NCI-H226 (cell line): ENCODE results near the gene PSMG1.
"Not testable (repeated sequence)": the region's sequence is repeated elsewhere in the genome, so short reads cannot be mapped to it uniquely, and the experiment has no call there.

Experiments used
- DNase-seq: peaks from one replicate; pipeline ENCODE4 v3.0.0-alpha.2; 2015

Gene PSMG1

GRCh38 chr21:39183272-39184049 is at the start of gene PSMG1:
Gene PSMG1, minus strand, starts transcription at chr21:39183451. Its CDS starts 66 bp downstream, at chr21:39183385.
- DNase-seq = peak; percentile 87

GRCh38 chr21:39232861-39233291 is 49.6 kb upstream of the PSMG1 start:
- DNase-seq = no peak

GRCh38 chr21:39224930-39225329 is 41.7 kb upstream of the PSMG1 start:
- no peak for DNase-seq

GRCh38 chr21:39221997-39222486 is 38.8 kb upstream of the PSMG1 start:
- no peak for DNase-seq

GRCh38 chr21:39221282-39221996 is 38.2 kb upstream of the PSMG1 start:
- DNase-seq = no peak

- not testable (repeated sequence) for DNase-seq
These were observed 37.6 kb upstream of the PSMG1 start for GRCh38 chr21:39220875-39221274.

- DNase-seq = no peak
These were observed 36.9 kb upstream of the PSMG1 start for GRCh38 chr21:39220150-39220549.

GRCh38 chr21:39218082-39218409 is 34.8 kb upstream of the PSMG1 start:
- DNase-seq = no peak

GRCh38 chr21:39217356-39218081 is 34.3 kb upstream of the PSMG1 start:
- DNase-seq = no peak

- DNase-seq = no peak
These were observed 33.0 kb upstream of the PSMG1 start for GRCh38 chr21:39216290-39216689.

GRCh38 chr21:39215078-39215477 is 31.8 kb upstream of the PSMG1 start:
- no peak for DNase-seq

GRCh38 chr21:39209334-39209688 is 26.1 kb upstream of the PSMG1 start:
- no peak for DNase-seq

GRCh38 chr21:39208624-39209333 is 25.5 kb upstream of the PSMG1 start:
- no peak for DNase-seq

- DNase-seq = no peak
These were observed 20.9 kb upstream of the PSMG1 start for GRCh38 chr21:39204134-39204533.

GRCh38 chr21:39198800-39199199 is 15.5 kb upstream of the PSMG1 start:
- no peak for DNase-seq

- DNase-seq = no peak
These were observed 14.4 kb upstream of the PSMG1 start for GRCh38 chr21:39197448-39198233.

- DNase-seq = no peak
These were observed 13.6 kb upstream of the PSMG1 start for GRCh38 chr21:39196838-39197237.

- no peak for DNase-seq
These were observed 13.1 kb upstream of the PSMG1 start for GRCh38 chr21:39196310-39196709.

- DNase-seq = no peak
These were observed 10.1 kb upstream of the PSMG1 start for GRCh38 chr21:39193380-39193779.

GRCh38 chr21:39189857-39190604 is 6.8 kb upstream of the PSMG1 start:
- no peak for DNase-seq

- DNase-seq = no peak
These were observed 5.4 kb upstream of the PSMG1 start for GRCh38 chr21:39188521-39189139.
